ENCODE data around the gene PELO.
"Not testable (repeated sequence)": the region's sequence is repeated elsewhere in the genome, so short reads cannot be mapped to it uniquely, and the experiment has no call there.

The PELO gene

GRCh38 chr5:52787600-52788504 is at the start of gene PELO, which contains the start of gene ITGA1:
Gene PELO, plus strand, starts transcription at chr5:52787916. Its CDS starts 12,479 bp downstream, at chr5:52800395.
Gene ITGA1, plus strand, starts transcription at chr5:52787916. Its CDS starts 438 bp downstream, at chr5:52788354.
- DNase-seq = peak; percentile 56

GRCh38 chr5:52738095-52738506 is 49.6 kb upstream of the PELO start:
- DNase-seq = no peak

- no peak for DNase-seq
These were observed 47.7 kb upstream of the PELO start for GRCh38 chr5:52740007-52740406.

GRCh38 chr5:52743012-52743411 is 44.7 kb upstream of the PELO start:
- DNase-seq = peak; percentile 13

GRCh38 chr5:52743529-52743928 is 44.2 kb upstream of the PELO start:
- no peak for DNase-seq

GRCh38 chr5:52743970-52744369 is 43.7 kb upstream of the PELO start:
- DNase-seq = peak; percentile 61

- DNase-seq = not testable (repeated sequence)
These were observed 42.8 kb upstream of the PELO start for GRCh38 chr5:52744867-52745458.

GRCh38 chr5:52746539-52746938 is 41.2 kb upstream of the PELO start:
- DNase-seq = no peak

- no peak for DNase-seq
These were observed 39.1 kb upstream of the PELO start for GRCh38 chr5:52748590-52748989.

- no peak for DNase-seq
These were observed 38.0 kb upstream of the PELO start for GRCh38 chr5:52749666-52750065.

- no peak for DNase-seq
These were observed 36.6 kb upstream of the PELO start for GRCh38 chr5:52751137-52751536.

- DNase-seq = no peak
These were observed 33.7 kb upstream of the PELO start for GRCh38 chr5:52754051-52754450.

- no peak for DNase-seq
These were observed 30.2 kb upstream of the PELO start for GRCh38 chr5:52757527-52757926.

GRCh38 chr5:52758014-52758413 is 29.7 kb upstream of the PELO start:
- no peak for DNase-seq

GRCh38 chr5:52759331-52759730 is 28.4 kb upstream of the PELO start:
- DNase-seq = no peak

- DNase-seq = no peak
These were observed 26.9 kb upstream of the PELO start for GRCh38 chr5:52760695-52761366.

GRCh38 chr5:52767217-52767743 is 20.4 kb upstream of the PELO start:
- DNase-seq = no peak

GRCh38 chr5:52767766-52768480 is 19.8 kb upstream of the PELO start:
- DNase-seq = no peak

GRCh38 chr5:52769061-52769460 is 18.7 kb upstream of the PELO start:
- no peak for DNase-seq

- DNase-seq = no peak
These were observed 17.3 kb upstream of the PELO start for GRCh38 chr5:52770287-52770939.

GRCh38 chr5:52771343-52772039 is 16.2 kb upstream of the PELO start:
- DNase-seq = peak; percentile 31

All from CD4-positive, alpha-beta T cell treated with Interleukin-12 subunit alpha and Interleukin-12 subunit beta, for 1 hour (primary cell).